ENCODE data around the gene MAD1L1.

DNA sequence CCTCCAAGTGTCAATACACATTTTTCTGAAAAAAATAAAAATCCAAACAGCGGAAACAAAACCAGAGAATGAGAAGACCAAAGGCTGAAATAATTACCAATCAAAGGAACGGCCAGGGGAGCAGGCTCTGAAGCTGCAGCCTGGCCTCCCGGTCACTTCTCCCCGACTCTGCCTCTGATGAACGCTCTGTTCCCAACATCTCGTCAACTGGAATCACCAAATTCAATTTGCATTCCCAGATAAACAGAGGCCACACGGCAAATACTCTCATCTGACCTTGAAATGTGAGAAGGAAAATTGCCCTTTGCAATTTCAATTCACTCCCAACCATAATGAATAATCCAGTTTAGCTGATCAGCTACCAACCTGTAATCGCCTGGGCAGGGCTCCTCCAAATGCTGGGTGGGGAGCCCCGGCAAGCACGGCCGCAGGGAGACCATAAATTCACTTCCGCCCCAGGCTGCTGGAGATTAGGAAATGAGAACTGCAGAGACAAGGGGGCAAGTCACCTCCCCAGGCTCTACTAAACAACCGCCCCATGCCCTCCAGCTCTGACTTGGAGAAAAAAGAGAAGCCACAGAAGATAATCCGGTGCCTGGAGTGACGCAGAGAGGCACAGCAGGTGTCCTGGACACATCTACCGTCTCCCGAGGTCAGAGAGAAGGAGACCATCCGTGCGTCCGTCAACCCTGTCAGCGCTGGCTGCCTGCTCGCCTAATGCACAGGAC, 153.2 kb downstream of the MAD1L1 start:
- no peak for TF ChIP-seq EZH2phosphoT487 (IDR thresholded peaks at IDR 0.05; ENCODE audit: insufficient read depth, low read depth)
- TF ChIP-seq EZH2 (IDR thresholded peaks at IDR 0.05; ENCODE audit: insufficient read depth, poor library complexity, severe bottlenecking): no peak
